Activated CD4-positive, CD25-positive, alpha-beta regulatory T cell treated with anti-CD3 and anti-CD28 coated beads, Interleukin-2, amount 50 U/mL, for 24 hours (primary cell): Measurements from ENCODE around the gene RTEL1.
A peak's percentile ranks its signal among the peaks of the same experiment; 100 is the strongest.
"Not testable (repeated sequence)": the region's sequence is repeated elsewhere in the genome, so short reads cannot be mapped to it uniquely, and the experiment has no call there.

Source experiments
- ATAC-seq, 2 donors: fragments of 150-1000 bp; cut with Tn5 transposase; one replicate each; pipeline ENCODE4 v1.10.0; 2021; ENCODE audit warnings: mild to moderate bottlenecking in 1 of 2, moderate library complexity in 1 of 2

RTEL1 gene

GRCh38 chr20:63652192-63652980 lies 5.7 kb upstream of the RTEL1 start:
- ATAC-seq: peak; percentile 19 to 39

GRCh38 chr20:63653041-63653973 lies 4.8 kb upstream of the RTEL1 start, which contains the start of gene STMN3:
STMN3 (minus strand) TSS chr20:63653424; CDS start chr20:63653345, 79 bp downstream.
- peak; percentile 37 to 56 for ATAC-seq

- ATAC-seq: no peak
These were observed 4.0 kb upstream of the RTEL1 start for GRCh38 chr20:63653974-63654668.

DNA sequence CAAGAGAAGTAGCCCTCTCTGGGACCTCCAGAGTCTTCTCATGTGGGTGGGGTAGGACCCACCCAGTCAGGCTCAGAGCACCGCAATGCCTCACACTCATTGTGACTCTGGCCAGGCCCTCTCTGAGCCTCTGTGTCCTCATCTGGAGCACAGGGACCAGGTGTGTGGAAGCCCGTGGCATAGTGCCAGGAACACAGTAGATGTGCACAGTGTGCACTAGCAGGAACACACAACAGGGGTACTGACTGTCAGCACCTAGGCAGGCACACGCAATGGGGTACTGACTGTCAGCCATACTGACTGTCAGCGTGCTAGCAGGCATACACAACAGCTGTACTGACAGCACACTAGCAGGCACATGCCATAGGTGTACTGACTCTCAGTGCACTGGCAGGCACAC lies 2.9 kb upstream of the RTEL1 start:
- no peak for ATAC-seq

GRCh38 chr20:63656451-63656850 lies 1.7 kb upstream of the RTEL1 start:
- no peak for ATAC-seq

DNA sequence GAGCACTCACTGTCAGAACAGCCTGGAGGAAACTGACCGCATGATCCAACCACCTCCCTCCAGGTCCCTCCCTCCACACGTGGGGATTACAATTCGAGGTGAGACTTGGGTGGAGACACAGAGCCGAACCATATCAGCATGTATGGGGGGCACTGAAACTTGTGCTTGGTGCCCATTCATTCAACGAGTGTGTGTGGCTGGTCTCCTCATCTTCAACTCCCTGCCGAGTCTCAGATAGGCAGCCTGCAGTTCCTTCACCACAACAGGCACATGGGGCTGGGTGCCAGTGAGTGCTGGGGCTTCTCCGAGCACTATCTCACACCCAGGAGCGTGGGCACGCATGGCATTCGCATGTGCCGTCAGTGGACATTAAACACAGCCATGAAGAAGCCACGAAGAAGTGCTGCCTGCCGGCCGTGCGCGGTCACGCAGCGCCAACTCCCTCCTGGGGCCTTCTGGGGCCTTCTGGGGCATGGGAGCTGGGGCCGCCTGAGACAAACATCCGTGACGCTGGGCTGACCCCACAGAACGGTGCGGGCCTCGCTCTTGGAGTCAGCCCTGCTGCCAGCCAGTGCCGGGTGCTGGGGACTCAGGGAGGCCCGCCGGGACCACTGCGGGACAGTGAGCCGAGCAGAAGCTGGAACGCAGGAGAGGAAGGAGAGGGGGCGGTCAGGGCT lies 714 bp upstream of the RTEL1 start:
- ATAC-seq: no peak

DNA sequence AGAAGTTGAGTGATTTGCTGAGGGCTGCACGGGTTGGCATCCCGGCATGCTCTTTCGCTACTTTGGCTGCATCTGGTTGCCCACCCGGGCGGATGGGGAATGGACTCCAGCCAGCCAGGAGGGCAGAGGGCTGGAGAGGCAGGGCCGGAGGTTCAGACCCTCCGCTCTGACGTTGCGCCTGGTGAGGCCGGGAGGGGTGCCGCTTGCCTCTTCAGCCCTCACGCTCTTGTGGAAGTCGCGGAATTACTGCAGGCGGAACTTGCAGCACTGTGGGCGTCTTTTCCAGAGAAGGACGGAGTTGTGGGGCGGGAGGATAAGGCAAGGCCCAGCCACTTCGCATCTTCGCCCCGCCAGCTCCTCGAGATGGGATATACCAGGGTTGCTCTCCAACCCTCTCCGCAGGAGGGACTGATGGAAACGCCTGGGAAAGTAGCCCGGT lies 656 bp downstream of the RTEL1 start:
- ATAC-seq: peak; percentile 2 to 12

DNA sequence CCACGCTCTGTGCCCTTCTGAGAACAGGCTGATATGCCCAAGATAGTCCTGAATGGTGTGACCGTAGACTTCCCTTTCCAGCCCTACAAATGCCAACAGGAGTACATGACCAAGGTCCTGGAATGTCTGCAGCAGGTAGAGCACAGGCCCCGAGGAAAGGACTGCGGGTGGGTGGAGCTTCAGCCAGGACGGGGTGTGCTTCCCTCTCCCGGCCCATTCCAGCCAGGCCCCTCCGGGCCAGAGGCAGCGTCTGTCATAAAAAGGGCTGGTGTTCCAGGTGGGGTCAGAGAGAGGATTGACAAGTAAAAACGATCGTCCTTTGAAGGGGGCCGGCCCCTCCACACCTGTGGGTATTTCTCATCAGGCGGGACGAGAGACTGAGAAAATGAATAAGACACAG lies 1.3 kb downstream of the RTEL1 start:
- no peak for ATAC-seq

DNA sequence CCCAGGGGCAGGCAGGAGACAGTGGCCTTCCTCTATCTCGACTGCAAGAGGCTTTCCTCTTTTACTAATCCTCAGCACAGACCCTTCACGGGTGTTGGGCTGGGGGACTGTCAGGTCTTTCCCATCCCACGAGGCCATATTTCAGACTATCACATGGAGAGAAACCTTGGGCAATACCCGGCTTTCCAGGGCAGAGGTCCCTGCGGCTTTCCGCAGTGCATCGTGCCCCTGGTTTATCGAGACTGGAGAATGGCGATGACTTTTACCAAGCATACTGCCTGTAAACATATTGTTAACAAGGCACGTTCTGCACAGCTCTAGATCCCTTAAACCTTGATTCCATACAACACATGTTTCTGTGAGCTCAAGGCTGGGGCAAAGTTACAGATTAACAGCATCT lies 2.1 kb downstream of the RTEL1 start:
- ATAC-seq: not testable (repeated sequence)

- ATAC-seq: no peak
These were observed 2.5 kb downstream of the RTEL1 start for GRCh38 chr20:63660622-63661021.

GRCh38 chr20:63661108-63661507 lies 3.0 kb downstream of the RTEL1 start:
- no peak for ATAC-seq

DNA sequence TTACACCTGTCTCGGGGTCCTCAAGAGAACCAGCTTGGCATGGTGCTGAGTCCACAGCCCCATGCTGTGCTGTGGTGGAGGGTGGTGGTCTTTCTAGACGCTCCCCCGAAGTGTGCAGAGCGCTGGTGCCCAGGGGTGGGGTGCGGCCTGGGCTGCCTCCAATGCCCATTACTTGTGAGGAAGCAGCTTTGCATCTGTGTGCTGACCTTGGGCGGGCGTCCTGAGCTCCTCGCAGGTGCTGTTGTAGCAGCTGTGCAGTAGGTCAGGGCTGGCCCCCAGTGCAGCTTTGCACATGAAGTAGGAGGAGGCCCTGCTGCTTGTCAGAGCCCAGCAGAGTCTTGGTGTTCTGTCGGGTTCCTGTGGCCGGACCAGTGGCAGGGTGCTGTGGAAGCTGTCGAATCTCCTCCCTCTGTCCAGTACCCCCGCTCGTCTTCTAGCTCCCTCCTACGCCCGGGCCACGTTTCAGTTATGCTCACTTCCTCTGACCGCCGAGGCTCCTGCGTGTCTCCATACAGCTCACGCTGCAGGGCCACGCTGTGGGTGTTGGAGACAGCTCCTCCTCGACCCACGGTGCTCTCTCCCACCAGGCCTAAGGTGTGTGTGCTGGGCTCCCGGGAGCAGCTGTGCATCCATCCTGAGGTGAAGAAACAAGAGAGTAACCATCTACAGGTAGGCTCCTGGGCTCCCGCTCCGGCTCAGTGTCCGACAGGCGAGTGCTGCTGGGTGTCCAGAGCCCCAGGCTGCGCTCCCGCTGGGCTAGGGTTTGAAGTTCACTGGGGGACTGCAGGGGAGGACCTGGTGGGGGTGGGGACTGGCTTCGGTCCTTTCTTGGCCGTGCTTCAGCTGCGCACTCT lies 4.1 kb downstream of the RTEL1 start:
- ATAC-seq: no peak

- ATAC-seq: no peak
These were observed 4.7 kb downstream of the RTEL1 start for GRCh38 chr20:63662813-63663189.

- ATAC-seq: no peak
These were observed 5.4 kb downstream of the RTEL1 start for GRCh38 chr20:63663332-63664066.

DNA sequence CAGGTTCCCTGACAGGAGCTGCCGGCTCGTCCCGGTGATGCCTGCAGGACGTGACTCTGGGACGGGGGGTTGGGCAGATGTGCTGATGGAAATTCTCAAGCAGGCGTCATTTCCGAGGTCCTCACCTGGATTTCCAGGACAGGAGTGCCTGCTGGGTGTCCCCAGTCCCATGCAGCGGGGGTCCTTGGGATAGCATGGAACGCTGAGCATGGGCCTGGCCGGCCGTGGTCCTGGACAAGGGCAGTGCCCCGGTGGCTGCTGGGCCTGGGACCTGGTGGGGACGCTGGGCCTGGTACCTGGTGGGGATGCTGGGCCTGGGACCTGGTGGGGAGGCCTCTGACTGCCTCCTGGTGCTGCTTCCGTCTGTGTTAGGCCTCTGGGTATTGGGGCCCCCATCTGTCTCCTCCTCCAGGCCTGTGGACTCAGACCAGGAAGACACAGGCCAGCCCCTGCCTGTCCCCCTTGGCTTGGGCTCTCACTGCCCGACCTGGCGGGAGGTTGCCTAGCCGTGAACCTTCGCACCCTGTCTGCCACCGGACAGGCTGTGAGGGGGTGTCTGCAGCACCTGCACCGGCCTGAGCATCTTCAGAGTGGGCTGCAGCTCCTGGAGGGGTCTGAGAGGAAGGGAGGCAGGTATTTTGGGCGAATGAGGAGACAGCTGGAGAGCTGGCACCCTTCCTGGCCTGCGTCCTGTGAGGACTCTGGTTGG lies 6.2 kb downstream of the RTEL1 start:
- no peak for ATAC-seq

DNA sequence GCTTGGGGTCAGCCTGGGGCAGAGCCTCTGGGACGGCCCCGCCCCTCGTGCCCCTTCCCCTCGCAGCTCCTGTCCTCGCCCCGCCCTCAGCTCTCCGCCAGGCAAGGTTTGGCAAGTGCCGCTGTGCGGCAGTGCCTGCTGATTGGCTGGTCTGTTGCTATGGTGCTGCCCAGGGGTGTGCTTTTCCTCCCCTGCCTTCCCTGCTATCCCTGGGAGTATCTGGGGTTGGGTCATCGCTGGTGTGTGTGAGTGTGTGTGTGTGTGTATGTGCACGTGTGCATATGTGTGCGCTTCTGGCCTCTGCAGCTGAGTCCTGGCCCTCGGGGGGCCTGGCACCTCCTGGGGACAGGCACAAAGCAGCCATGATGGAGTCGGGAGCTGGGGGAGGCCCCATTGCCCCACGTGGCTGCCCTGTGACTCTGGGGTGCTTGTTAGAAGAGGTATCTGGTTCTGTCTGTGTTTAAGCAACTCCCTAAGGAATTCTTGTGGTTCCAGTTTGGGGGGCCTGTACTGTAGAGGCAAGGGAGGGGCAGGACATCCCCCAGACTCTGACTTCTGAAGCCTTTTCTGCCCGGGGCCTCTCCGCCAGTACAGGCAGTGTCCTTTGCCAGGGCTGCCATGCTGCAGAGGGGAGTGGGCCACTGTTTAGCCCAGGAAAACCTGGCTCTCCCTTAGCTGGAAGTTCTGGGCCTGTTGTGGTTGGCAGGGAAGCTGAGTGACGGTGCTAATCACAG lies 6.9 kb downstream of the RTEL1 start:
- ATAC-seq: no peak

DNA sequence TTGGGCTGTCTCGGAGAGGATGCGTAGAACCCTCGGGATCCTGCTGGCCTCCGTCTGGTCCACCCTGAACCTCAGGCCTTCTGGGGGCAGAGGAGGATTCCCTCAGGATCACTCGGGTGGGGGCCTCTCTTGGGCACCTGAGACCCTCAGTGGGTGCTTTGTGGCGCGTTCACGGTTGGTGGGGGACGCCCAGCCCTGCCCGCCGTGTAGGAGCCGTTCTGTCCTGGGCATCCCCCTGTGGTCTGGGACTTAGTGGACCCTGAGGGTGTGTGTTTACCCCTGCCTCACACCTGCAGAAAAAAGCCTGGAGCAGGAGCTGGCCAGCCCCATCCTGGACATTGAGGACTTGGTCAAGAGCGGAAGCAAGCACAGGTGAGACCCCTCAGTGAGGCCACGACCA lies 7.6 kb downstream of the RTEL1 start:
- no peak for ATAC-seq

GRCh38 chr20:63667858-63668257 lies 9.7 kb downstream of the RTEL1 start:
- ATAC-seq: no peak

DNA sequence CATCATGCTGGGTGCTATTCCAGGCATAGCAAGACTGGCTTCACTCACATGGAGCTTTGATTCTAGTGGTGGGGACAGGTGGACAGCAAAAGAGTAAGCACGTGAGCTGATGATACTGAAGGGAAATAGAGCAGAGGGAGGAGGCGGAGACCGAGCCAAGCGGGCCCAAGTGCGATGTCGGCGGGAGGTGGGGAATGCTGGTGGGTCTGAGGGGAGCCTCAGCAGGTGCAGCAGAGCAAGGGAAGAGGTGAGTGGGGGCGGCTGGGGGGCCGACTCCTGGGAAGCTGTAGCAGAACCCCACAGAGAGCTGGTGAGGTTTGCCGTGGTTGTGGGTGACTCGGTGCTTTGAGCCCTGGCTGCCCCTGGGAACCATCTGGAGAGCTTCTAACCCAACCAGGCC lies 10.2 kb downstream of the RTEL1 start:
- no peak for ATAC-seq
